Stimulated activated naive CD8-positive, alpha-beta T cell treated with anti-CD3 and anti-CD28 coated beads, Interleukin-15, Interleukin-2, amounts not matched to agents 100 U/mL and 50 U/mL, for 24 hours (primary cell): ENCODE data around the gene FAM222A.

Experiments used
- ATAC-seq: fragments of 150-1000 bp; cut with Tn5 transposase; one replicate; pipeline ENCODE4 v1.10.0; 2021
- DNase-seq: peaks from one replicate; pipeline ENCODE4 v3.0.0; 2021

The FAM222A gene

GRCh38 chr12:109802828-109803227 is 89.2 kb downstream of the FAM222A start:
- ATAC-seq = no peak
- DNase-seq = no peak

- no peak for ATAC-seq
- no peak for DNase-seq
Observed at GRCh38 chr12:109803678-109804077, 90.1 kb downstream of the FAM222A start.

- ATAC-seq = peak; percentile 69
- DNase-seq = peak; percentile 72
Observed at GRCh38 chr12:109804820-109805761, 91.5 kb downstream of the FAM222A start.

GRCh38 chr12:109807954-109808643 is 94.5 kb downstream of the FAM222A start:
- ATAC-seq (no peak), DNase-seq (no peak)

- DNase-seq (no peak), ATAC-seq (no peak)
Observed at GRCh38 chr12:109808876-109809646, 95.4 kb downstream of the FAM222A start.

GRCh38 chr12:109810954-109811623 is 97.5 kb downstream of the FAM222A start:
- ATAC-seq = no peak
- DNase-seq = no peak

- no peak for ATAC-seq
- no peak for DNase-seq
Observed at GRCh38 chr12:109811624-109811995, 98.0 kb downstream of the FAM222A start.

- DNase-seq (no peak), ATAC-seq (no peak)
Observed at GRCh38 chr12:109813810-109814416, 100.3 kb downstream of the FAM222A start.

- ATAC-seq (no peak), DNase-seq (no peak)
Observed at GRCh38 chr12:109814600-109815150, 101.0 kb downstream of the FAM222A start.

- ATAC-seq (no peak), DNase-seq (no peak)
Observed at GRCh38 chr12:109815225-109815624, 101.6 kb downstream of the FAM222A start.

- ATAC-seq (no peak), DNase-seq (no peak)
Observed at GRCh38 chr12:109815757-109816617, 102.4 kb downstream of the FAM222A start.

GRCh38 chr12:109816870-109817269 is 103.2 kb downstream of the FAM222A start:
- DNase-seq (no peak), ATAC-seq (no peak)

GRCh38 chr12:109817627-109818231 is 104.1 kb downstream of the FAM222A start:
- DNase-seq (no peak), ATAC-seq (no peak)

GRCh38 chr12:109818253-109818652 is 104.6 kb downstream of the FAM222A start:
- DNase-seq (no peak), ATAC-seq (no peak)

- no peak for ATAC-seq
- no peak for DNase-seq
Observed at GRCh38 chr12:109818905-109819500, 105.4 kb downstream of the FAM222A start.
